Duodenal mucosa (tissue), 2 donors: ENCODE measurements around the gene HAPLN2.

ENCODE experiments used
- H3K27ac ChIP-seq: one replicate; pipeline ENCODE4 v1.7.0; 2013; ENCODE audit warnings: low read depth, low read length
- H3K27me3 ChIP-seq, 2 donors: one replicate each; pipeline ENCODE4 v1.7.0; 2013; ENCODE audit warnings: low read length in 2 of 2, control low read depth in 1 of 2; ENCODE audit not compliant: insufficient read depth in 2 of 2, control insufficient read depth in 1 of 2
- H3K36me3 ChIP-seq, 2 donors: one replicate each; pipeline ENCODE4 v1.7.0; 2013; ENCODE audit warnings: low read length in 2 of 2, control low read depth in 1 of 2; ENCODE audit not compliant: insufficient read depth in 2 of 2, control insufficient read depth in 1 of 2
- H3K4me1 ChIP-seq, 2 donors: one replicate each; pipeline ENCODE4 v1.7.0; 2013; ENCODE audit warnings: low read length in 2 of 2, control low read depth in 1 of 2; ENCODE audit not compliant: insufficient read depth in 2 of 2, control insufficient read depth in 1 of 2
- H3K4me3 ChIP-seq, 2 donors: one replicate each; pipeline ENCODE4 v1.7.0; 2013; ENCODE audit warnings: low read length in 2 of 2, low read depth in 1 of 2
- H3K9ac ChIP-seq, 2 donors: one replicate each; pipeline ENCODE4 v1.7.0; 2013; ENCODE audit warnings: low read length in 2 of 2, low read depth in 1 of 2
- H3K9me3 ChIP-seq, 2 donors: one replicate each; pipeline ENCODE4 v1.7.0; 2013; ENCODE audit warnings: low read length in 2 of 2, control low read depth in 1 of 2; ENCODE audit not compliant: control insufficient read depth in 1 of 2

HAPLN2 gene

GRCh38 chr1:156667610-156667967 lies 48.4 kb downstream of the HAPLN2 start:
- Histone ChIP-seq H3K27me3 (no peaks in the 10 kb centered on the region), H3K27ac (peak overlapping the region; percentile 74), H3K9ac (peak overlapping the region in 1 of 2 donors; percentile 38), H3K4me3 (no peak overlapping the region), H3K36me3 (no peaks in the 10 kb centered on the region), H3K4me1 (peaks cover 27 to 31% of the 10 kb centered on the region in 2 donors), H3K9me3 (no peaks in the 10 kb centered on the region)

GRCh38 chr1:156667968-156668709 lies 48.9 kb downstream of the HAPLN2 start:
- H3K27ac ChIP-seq: peak overlapping the region; percentile 74
- no peaks in the 10 kb centered on the region for H3K9me3 ChIP-seq
- H3K9ac ChIP-seq: peak overlapping the region in 1 of 2 donors; percentile 38
- no peaks in the 10 kb centered on the region for H3K27me3 ChIP-seq
- H3K4me1 ChIP-seq: peaks cover 21 to 25% of the 10 kb centered on the region in 2 donors
- H3K4me3 ChIP-seq: no peak overlapping the region
- H3K36me3 ChIP-seq: no peaks in the 10 kb centered on the region

- Histone ChIP-seq H3K4me1 (peaks cover 21 to 25% of the 10 kb centered on the region in 2 donors), H3K9me3 (no peaks in the 10 kb centered on the region), H3K36me3 (no peaks in the 10 kb centered on the region), H3K27me3 (no peaks in the 10 kb centered on the region), H3K27ac (no peak overlapping the region), H3K9ac (no peak overlapping the region), H3K4me3 (no peak overlapping the region)
These were observed 49.8 kb downstream of the HAPLN2 start for GRCh38 chr1:156668801-156669637.

- Histone ChIP-seq H3K4me3 (no peak overlapping the region), H3K27me3 (peaks cover 0 to 1% of the 10 kb centered on the region in 2 donors), H3K4me1 (peaks cover 13 to 17% of the 10 kb centered on the region in 2 donors), H3K36me3 (no peaks in the 10 kb centered on the region), H3K9ac (no peak overlapping the region), H3K27ac (no peak overlapping the region), H3K9me3 (no peaks in the 10 kb centered on the region)
These were observed 50.6 kb downstream of the HAPLN2 start for GRCh38 chr1:156669794-156670193.

GRCh38 chr1:156670359-156670758 lies 51.1 kb downstream of the HAPLN2 start:
- Histone ChIP-seq H3K4me1 (peaks cover 10 to 17% of the 10 kb centered on the region in 2 donors), H3K9me3 (no peaks in the 10 kb centered on the region), H3K36me3 (no peaks in the 10 kb centered on the region), H3K27ac (no peak overlapping the region), H3K27me3 (peaks cover 0 to 7% of the 10 kb centered on the region in 2 donors), H3K9ac (no peak overlapping the region), H3K4me3 (no peak overlapping the region)

GRCh38 chr1:156670791-156671190 lies 51.6 kb downstream of the HAPLN2 start:
- Histone ChIP-seq H3K27me3 (peaks cover 4 to 11% of the 10 kb centered on the region in 2 donors), H3K27ac (no peak overlapping the region), H3K9ac (no peak overlapping the region), H3K36me3 (no peaks in the 10 kb centered on the region), H3K4me1 (peaks cover 6 to 12% of the 10 kb centered on the region in 2 donors), H3K4me3 (no peak overlapping the region), H3K9me3 (no peaks in the 10 kb centered on the region)

- Histone ChIP-seq H3K9ac (no peak overlapping the region), H3K4me1 (peaks cover 5 to 13% of the 10 kb centered on the region in 2 donors), H3K27ac (no peak overlapping the region), H3K4me3 (no peak overlapping the region), H3K36me3 (no peaks in the 10 kb centered on the region), H3K9me3 (no peaks in the 10 kb centered on the region), H3K27me3 (peaks cover 9 to 20% of the 10 kb centered on the region in 2 donors)
These were observed 52.6 kb downstream of the HAPLN2 start for GRCh38 chr1:156671804-156672203.

GRCh38 chr1:156673387-156674121 lies 54.3 kb downstream of the HAPLN2 start:
- peaks cover 4 to 23% of the 10 kb centered on the region in 2 donors for H3K4me1 ChIP-seq
- no peak overlapping the region for H3K9ac ChIP-seq
- peak overlapping the region in 1 of 2 donors; percentile 4 for H3K4me3 ChIP-seq
- H3K36me3 ChIP-seq: no peaks in the 10 kb centered on the region
- H3K27ac ChIP-seq: no peak overlapping the region
- peaks cover 25 to 38% of the 10 kb centered on the region in 2 donors for H3K27me3 ChIP-seq
- H3K9me3 ChIP-seq: no peaks in the 10 kb centered on the region
